Lower leg skin (tissue), 4 donors: Measurements from ENCODE around the gene WWOX. TPM values are rescaled to one million over a fixed set of nuclear protein-coding genes. Genes with fewer than 3 reads are reported as not detected.

Experiments
- DNase-seq, 2 donors: peaks; one replicate each; pipeline ENCODE4 v3.0.0-alpha.2; 2019; ENCODE audit warnings: low spot score in 2 of 2
- H3K4me3 ChIP-seq: fragments of 200-600 bp; sonication (generic); 2 replicates; pipeline ENCODE4 v1.5.1; 2017; ENCODE audit warnings: mild to moderate bottlenecking, low read depth; ENCODE audit not compliant: poor library complexity, severe bottlenecking
- CTCF ChIP-seq, 3 donors: fragments of 450-650 bp; IDR thresholded peaks; one replicate each; pipeline ENCODE4 v1.5.1; 2016; ENCODE audit warnings: antibody characterized with exemption in 3 of 3, mild to moderate bottlenecking in 3 of 3, moderate library complexity in 2 of 3
- POLR2A ChIP-seq, 2 donors: fragments of 450-650 bp; IDR thresholded peaks; one replicate each; pipeline ENCODE4 v1.6.1; 2016 to 2017; ENCODE audit warnings: antibody characterized with exemption in 2 of 2, mild to moderate bottlenecking in 1 of 2, moderate library complexity in 1 of 2
- WGBS, 2 donors: methylation state at CpG; one replicate each; pipeline ENCODE4 v1.1.5; 2018; 5-methylcytosine and 5-hydroxymethylcytosine counted together
- intact Hi-C: fragments of 100-400 bp; cut with DNase I; formaldehyde crosslinking; loops from one replicate; pipeline ENCODE4 v1.15.0; 2023; ENCODE audit warnings: low total_unique reads
- total RNA-seq, 4 donors: library from RNA; depleted of rRNA; stranded (reverse); fragments of >200 nt; gene quantifications; one replicate each; pipeline ENCODE4 v1.1.0, GENCODE V29; 2016

WWOX gene
- total RNA-seq, 4 donors from 2014 or later = 21.0 to 82.7 (median 36.1) TPM

- TF ChIP-seq POLR2A (IDR thresholded peaks at IDR 0.05) (no peak), CTCF (IDR thresholded peaks at IDR 0.05) (no peak)
- WGBS, 2 donors = 91 to 95% methylated on average over 10 of the region's 10 CpGs
- intact Hi-C loops = no loop called here
- no peak for DNase-seq
- H3K4me3 ChIP-seq = no peak overlapping the region
Measured at GRCh38 chr16:78889346-78889745, 789.9 kb downstream of the WWOX start.

GRCh38 chr16:78890373-78890895, 791.0 kb downstream of the WWOX start:
- WGBS, 2 donors = 95 to 96% methylated on average over 3 of the region's 3 CpGs
- DNase-seq = no peak
- TF ChIP-seq POLR2A (IDR thresholded peaks at IDR 0.05) (no peak), CTCF (IDR thresholded peaks at IDR 0.05) (no peak)
- intact Hi-C loops = no loop called here
- no peak overlapping the region for H3K4me3 ChIP-seq

- DNase-seq = no peak
- WGBS, 2 donors = 74 to 90% methylated on average over 5 of the region's 5 CpGs
- intact Hi-C loops = no loop called here
Measured at GRCh38 chr16:78892951-78893733, 793.7 kb downstream of the WWOX start.

GRCh38 chr16:78894886-78895285, 795.4 kb downstream of the WWOX start:
- no peak overlapping the region for H3K4me3 ChIP-seq
- 93% methylated on average over 10 of the region's 10 CpGs for WGBS, 2 donors
- intact Hi-C loops = no loop called here
- DNase-seq = no peak
- TF ChIP-seq POLR2A (IDR thresholded peaks at IDR 0.05) (no peak), CTCF (IDR thresholded peaks at IDR 0.05) (no peak)

More at GRCh38 chr16:78892951-78893733, 793.7 kb downstream of the WWOX start:
- H3K4me3 ChIP-seq = no peak overlapping the region
- no peak for TF ChIP-seq CTCF (IDR thresholded peaks at IDR 0.05)
- TF ChIP-seq POLR2A (IDR thresholded peaks at IDR 0.05) = no peak

GRCh38 chr16:78895681-78896080, 796.2 kb downstream of the WWOX start:
- no peak for TF ChIP-seq CTCF (IDR thresholded peaks at IDR 0.05)
- TF ChIP-seq POLR2A (IDR thresholded peaks at IDR 0.05) = no peak
- H3K4me3 ChIP-seq = no peak overlapping the region
- DNase-seq = no peak
- intact Hi-C loops = no loop called here
- 80 to 82% methylated on average over 5 of the region's 5 CpGs for WGBS, 2 donors
